Measurements from ENCODE around the gene ULK1.
"Not testable (repeated sequence)": the region's sequence is repeated elsewhere in the genome, so short reads cannot be mapped to it uniquely, and the experiment has no call there.

Gene ULK1

GRCh38 chr12:131863711-131864396 lies 30.6 kb upstream of the ULK1 start:
- H3K4me3 ChIP-seq (ENCODE audit: low read length): no peak overlapping the region
- H3K9ac ChIP-seq (ENCODE audit: low read depth, low read length): no peak overlapping the region
- no peak overlapping the region for H3K27ac ChIP-seq (ENCODE audit: low read length)
- no peaks in the 10 kb centered on the region for H3K36me3 ChIP-seq (ENCODE audit: insufficient read depth, low read depth, low read length)
- peaks cover 9% of the 10 kb centered on the region; the same call in 1 of the 2 replicates for H3K4me1 ChIP-seq (ENCODE audit: insufficient read depth, low read length)
- H3K9me3 ChIP-seq (ENCODE audit: insufficient read depth, low read depth, low read length): no peaks in the 10 kb centered on the region
- H3K27me3 ChIP-seq (ENCODE audit: insufficient read depth, low read length): no peaks in the 10 kb centered on the region

GRCh38 chr12:131864469-131864868 lies 30.0 kb upstream of the ULK1 start:
- Histone ChIP-seq H3K27ac (ENCODE audit: low read length) (no peak overlapping the region), H3K9me3 (ENCODE audit: insufficient read depth, low read depth, low read length) (no peaks in the 10 kb centered on the region)

GRCh38 chr12:131865180-131865875 lies 29.1 kb upstream of the ULK1 start:
- Histone ChIP-seq H3K9ac (ENCODE audit: low read depth, low read length) (no peak overlapping the region), H3K9me3 (ENCODE audit: insufficient read depth, low read depth, low read length) (no peaks in the 10 kb centered on the region), H3K27me3 (ENCODE audit: insufficient read depth, low read length) (no peaks in the 10 kb centered on the region), H3K27ac (ENCODE audit: low read length) (no peak overlapping the region), H3K4me3 (ENCODE audit: low read length) (no peak overlapping the region), H3K36me3 (ENCODE audit: insufficient read depth, low read depth, low read length) (no peaks in the 10 kb centered on the region), H3K4me1 (ENCODE audit: insufficient read depth, low read length) (peaks cover 9% of the 10 kb centered on the region; the same call in 1 of the 2 replicates)

More at GRCh38 chr12:131864469-131864868, 30.0 kb upstream of the ULK1 start:
- H3K36me3 ChIP-seq (ENCODE audit: insufficient read depth, low read depth, low read length): no peaks in the 10 kb centered on the region
- H3K27me3 ChIP-seq (ENCODE audit: insufficient read depth, low read length): no peaks in the 10 kb centered on the region
- no peak overlapping the region for H3K9ac ChIP-seq (ENCODE audit: low read depth, low read length)
- H3K4me3 ChIP-seq (ENCODE audit: low read length): no peak overlapping the region
- peaks cover 9% of the 10 kb centered on the region; the same call in 1 of the 2 replicates for H3K4me1 ChIP-seq (ENCODE audit: insufficient read depth, low read length)

GRCh38 chr12:131867471-131867870 lies 27.0 kb upstream of the ULK1 start:
- Histone ChIP-seq H3K27ac (ENCODE audit: low read length) (no peak overlapping the region), H3K27me3 (ENCODE audit: insufficient read depth, low read length) (no peaks in the 10 kb centered on the region), H3K9ac (ENCODE audit: low read depth, low read length) (no peak overlapping the region), H3K9me3 (ENCODE audit: insufficient read depth, low read depth, low read length) (no peaks in the 10 kb centered on the region), H3K4me1 (ENCODE audit: insufficient read depth, low read length) (peaks cover 8% of the 10 kb centered on the region; the same call in 1 of the 2 replicates), H3K36me3 (ENCODE audit: insufficient read depth, low read depth, low read length) (no peaks in the 10 kb centered on the region), H3K4me3 (ENCODE audit: low read length) (no peak overlapping the region)

- no peaks in the 10 kb centered on the region for H3K27me3 ChIP-seq (ENCODE audit: insufficient read depth, low read length)
- H3K4me3 ChIP-seq (ENCODE audit: low read length): no peak overlapping the region
- no peak overlapping the region for H3K27ac ChIP-seq (ENCODE audit: low read length)
- H3K4me1 ChIP-seq (ENCODE audit: insufficient read depth, low read length): 0 out of 2 replicates have a peak, but pooled peaks cover 3% of the 10 kb centered on the region
- no peaks in the 10 kb centered on the region for H3K36me3 ChIP-seq (ENCODE audit: insufficient read depth, low read depth, low read length)
- H3K9me3 ChIP-seq (ENCODE audit: insufficient read depth, low read depth, low read length): no peaks in the 10 kb centered on the region
- no peak overlapping the region for H3K9ac ChIP-seq (ENCODE audit: low read depth, low read length)
These were observed 26.3 kb upstream of the ULK1 start for GRCh38 chr12:131867891-131868675.

- Histone ChIP-seq H3K27me3 (ENCODE audit: insufficient read depth, low read length) (no peaks in the 10 kb centered on the region), H3K27ac (ENCODE audit: low read length) (no peak overlapping the region), H3K36me3 (ENCODE audit: insufficient read depth, low read depth, low read length) (no peaks in the 10 kb centered on the region), H3K9ac (ENCODE audit: low read depth, low read length) (no peak overlapping the region), H3K9me3 (ENCODE audit: insufficient read depth, low read depth, low read length) (0 out of 2 replicates have a peak, but pooled peaks cover 4% of the 10 kb centered on the region), H3K4me1 (ENCODE audit: insufficient read depth, low read length) (no peaks in the 10 kb centered on the region), H3K4me3 (ENCODE audit: low read length) (no peak overlapping the region)
These were observed 24.5 kb upstream of the ULK1 start for GRCh38 chr12:131869871-131870418.

GRCh38 chr12:131871677-131872076 lies 22.7 kb upstream of the ULK1 start:
- Histone ChIP-seq H3K9me3 (ENCODE audit: insufficient read depth, low read depth, low read length) (0 out of 2 replicates have a peak, but pooled peaks cover 4% of the 10 kb centered on the region), H3K9ac (ENCODE audit: low read depth, low read length) (no peak overlapping the region), H3K27me3 (ENCODE audit: insufficient read depth, low read length) (no peaks in the 10 kb centered on the region), H3K36me3 (ENCODE audit: insufficient read depth, low read depth, low read length) (no peaks in the 10 kb centered on the region), H3K4me1 (ENCODE audit: insufficient read depth, low read length) (no peaks in the 10 kb centered on the region), H3K4me3 (ENCODE audit: low read length) (no peak overlapping the region), H3K27ac (ENCODE audit: low read length) (no peak overlapping the region)

GRCh38 chr12:131872154-131873051 lies 22.0 kb upstream of the ULK1 start:
- Histone ChIP-seq H3K9ac (ENCODE audit: low read depth, low read length) (no peak overlapping the region), H3K36me3 (ENCODE audit: insufficient read depth, low read depth, low read length) (no peaks in the 10 kb centered on the region), H3K27ac (ENCODE audit: low read length) (no peak overlapping the region), H3K4me1 (ENCODE audit: insufficient read depth, low read length) (no peaks in the 10 kb centered on the region), H3K27me3 (ENCODE audit: insufficient read depth, low read length) (no peaks in the 10 kb centered on the region), H3K9me3 (ENCODE audit: insufficient read depth, low read depth, low read length) (0 out of 2 replicates have a peak, but pooled peaks cover 4% of the 10 kb centered on the region), H3K4me3 (ENCODE audit: low read length) (no peak overlapping the region)

- Histone ChIP-seq H3K36me3 (ENCODE audit: insufficient read depth, low read depth, low read length) (no peaks in the 10 kb centered on the region), H3K27ac (ENCODE audit: low read length) (no peak overlapping the region), H3K9me3 (ENCODE audit: insufficient read depth, low read depth, low read length) (0 out of 2 replicates have a peak, but pooled peaks cover 4% of the 10 kb centered on the region), H3K4me3 (ENCODE audit: low read length) (no peak overlapping the region), H3K4me1 (ENCODE audit: insufficient read depth, low read length) (peaks cover 1% of the 10 kb centered on the region; the same call in 1 of the 2 replicates), H3K27me3 (ENCODE audit: insufficient read depth, low read length) (no peaks in the 10 kb centered on the region), H3K9ac (ENCODE audit: low read depth, low read length) (no peak overlapping the region)
These were observed 21.1 kb upstream of the ULK1 start for GRCh38 chr12:131873293-131873692.

GRCh38 chr12:131874972-131875371 lies 19.4 kb upstream of the ULK1 start:
- peaks cover 11% of the 10 kb centered on the region for H3K4me1 ChIP-seq (ENCODE audit: insufficient read depth, low read length)
- H3K9ac ChIP-seq (ENCODE audit: low read depth, low read length); H3K27me3 ChIP-seq (ENCODE audit: insufficient read depth, low read length); H3K4me3 ChIP-seq (ENCODE audit: low read length); H3K27ac ChIP-seq (ENCODE audit: low read length); H3K9me3 ChIP-seq (ENCODE audit: insufficient read depth, low read depth, low read length); H3K36me3 ChIP-seq (ENCODE audit: insufficient read depth, low read depth, low read length): not testable (repeated sequence)

GRCh38 chr12:131877216-131877615 lies 17.2 kb upstream of the ULK1 start:
- H3K27ac ChIP-seq (ENCODE audit: low read length); H3K36me3 ChIP-seq (ENCODE audit: insufficient read depth, low read depth, low read length); H3K4me3 ChIP-seq (ENCODE audit: low read length); H3K9ac ChIP-seq (ENCODE audit: low read depth, low read length); H3K9me3 ChIP-seq (ENCODE audit: insufficient read depth, low read depth, low read length); H3K27me3 ChIP-seq (ENCODE audit: insufficient read depth, low read length): not testable (repeated sequence)
- H3K4me1 ChIP-seq (ENCODE audit: insufficient read depth, low read length): peaks cover 11% of the 10 kb centered on the region

Measured in iPS-20b (cell line).